SK-N-SH (cell line): ENCODE measurements around the gene MILR1.
"Not testable (repeated sequence)": the region's sequence is repeated elsewhere in the genome, so short reads cannot be mapped to it uniquely, and the experiment has no call there.

ENCODE experiments used
- CHD2 ChIP-seq: fragments of 150-350 bp; IDR thresholded peaks from 2 replicates; pipeline ENCODE4 v1.6.1; 2018; ENCODE audit warnings: low read length; ENCODE audit not compliant: partially characterized antibody
- CTCF ChIP-seq: fragments of 200-600 bp; sonication (generic); IDR thresholded peaks from 2 replicates; pipeline ENCODE4 v1.6.1; 2017; ENCODE audit warnings: antibody characterized with exemption, mild to moderate bottlenecking, moderate library complexity
- FOSL2 ChIP-seq: IDR thresholded peaks from 2 replicates; pipeline ENCODE4 v1.4.0; 2012; ENCODE audit warnings: low read depth, mild to moderate bottlenecking, moderate library complexity, borderline replicate concordance
- GATA2 ChIP-seq: sonication (generic); formaldehyde crosslinking; IDR thresholded peaks from 2 replicates; pipeline ENCODE4 v1.5.0; 2020; ENCODE audit warnings: mild to moderate bottlenecking, missing genetic modification reagents
- POLR2AphosphoS5 ChIP-seq: IDR thresholded peaks from 2 replicates; pipeline ENCODE4 v1.6.1; 2012; ENCODE audit warnings: low read depth, low read length
- RAD21 ChIP-seq: IDR thresholded peaks from 2 replicates; pipeline ENCODE4 v1.6.1; 2012; ENCODE audit warnings: mild to moderate bottlenecking, low read length
- REST ChIP-seq: IDR thresholded peaks from 2 replicates; pipeline ENCODE4 v1.6.1; 2012; ENCODE audit warnings: mild to moderate bottlenecking, low read depth, low read length, moderate library complexity
- TAF1 ChIP-seq: IDR thresholded peaks from 2 replicates; pipeline ENCODE4 v1.6.1; 2012; ENCODE audit warnings: low read depth, mild to moderate bottlenecking, low read length, moderate library complexity, borderline replicate concordance

GRCh38 chr17:64466834-64467233 is 17.9 kb downstream of the MILR1 start:
- not testable (repeated sequence) for TF ChIP-seq CTCF; RAD21; FOSL2; POLR2AphosphoS5; GATA2 (CRISPR knock-in tag); REST; TAF1; CHD2
